A549 (cell line): Measurements from ENCODE around the gene PSMD6. TPM values are rescaled to one million over a fixed set of nuclear protein-coding genes. Genes with fewer than 3 reads are reported as not detected.

Source experiments
- ATAC-seq, 2 experiments: fragments of 200-7000 bp in 1 of 2; fragments of >200 bp in 1 of 2; cut with Nextera tagmentation in 1 of 2; cut with Tn5 transposase in 1 of 2; 3 replicates each; pipeline versions ENCODE4 v1.8.0 to v1.9.1; 2018 to 2020; ENCODE audit warnings: mild to moderate bottlenecking in 1 of 2, moderate library complexity in 1 of 2
- CTCF ChIA-PET: fragments of 300-600 bp; sonication (Branson Sonifier 250); formaldehyde crosslinking; extraction: SDS; loops from one replicate; lab custom pipeline; 2021; ENCODE audit warnings: antibody characterized with exemption, inconsistent platforms; lab: Yijun Ruan, JAX
- POLR2A ChIA-PET: fragments of 350-600 bp; formaldehyde crosslinking; extraction: SDS; loops from one replicate; lab custom pipeline; 2021; ENCODE audit warnings: antibody characterized with exemption, inconsistent platforms; lab: Yijun Ruan, JAX
- DNase-seq, 2 experiments: peaks; one replicate each; pipeline versions ENCODE4 v3.0.0 to v3.0.0-alpha.2; 2011 to 2016; ENCODE audit warnings: low read depth in 1 of 2, low spot score in 1 of 2
- FAIRE-seq: peaks from 2 replicates; lab custom pipeline; 2011; peaks lifted over from hg19 to GRCh38; lab: Jason Lieb, UNC
- H3K27ac ChIP-seq, 2 experiments: fragments of >200 bp; sonication (Bioruptor Twin); formaldehyde crosslinking; 3 replicates each; pipeline ENCODE4 v1.5.1; 2016 to 2017
- H3K4me1 ChIP-seq: fragments of >200 bp; sonication (Bioruptor Twin); formaldehyde crosslinking; 3 replicates; pipeline ENCODE4 v1.6.1; 2016
- H3K4me2 ChIP-seq: fragments of >200 bp; sonication (Bioruptor Twin); formaldehyde crosslinking; 3 replicates; pipeline ENCODE4 v1.6.1; 2016
- H3K4me3 ChIP-seq: fragments of >200 bp; sonication (Bioruptor Twin); formaldehyde crosslinking; 3 replicates; pipeline ENCODE4 v1.5.1; 2016
- H3K9me3 ChIP-seq: fragments of >200 bp; sonication (Bioruptor Twin); formaldehyde crosslinking; 3 replicates; pipeline ENCODE4 v1.6.1; 2016
- BCL3 ChIP-seq: fragments of >200 bp; sonication (Bioruptor Twin); formaldehyde crosslinking; IDR thresholded peaks from 3 replicates; pipeline ENCODE4 v1.6.1; 2016
- CBX2 ChIP-seq: fragments of 200-600 bp; sonication (generic); IDR thresholded peaks from 2 replicates; pipeline ENCODE4 v1.6.1; 2016; ENCODE audit warnings: low read depth, mild to moderate bottlenecking, borderline replicate concordance
- CEBPB ChIP-seq, 2 experiments: fragments of >200 bp in 1 of 2; sonication (Bioruptor Twin) in 1 of 2; formaldehyde crosslinking in 1 of 2; IDR thresholded peaks; 2 replicates each; pipeline ENCODE4 v1.6.1; 2012 to 2016
- EHF ChIP-seq: fragments of 250-450 bp; sonication (Bioruptor Pico); IDR thresholded peaks from 2 replicates; pipeline ENCODE4 v1.5.0; 2020; ENCODE audit warnings: mild to moderate bottlenecking
- EP300 ChIP-seq, 2 experiments: fragments of >200 bp; sonication (Bioruptor Twin); formaldehyde crosslinking; IDR thresholded peaks; 2 replicates in 1 of 2; 3 replicates in 1 of 2; pipeline ENCODE4 v1.6.1; 2016 to 2017
- ESRRA ChIP-seq: fragments of 150-350 bp; IDR thresholded peaks from 2 replicates; pipeline ENCODE4 v1.6.1; 2014; ENCODE audit warnings: mild to moderate bottlenecking, low read length, borderline replicate concordance
- FOSB ChIP-seq: fragments of 250-450 bp; sonication (Bioruptor Pico); IDR thresholded peaks from 2 replicates; pipeline ENCODE4 v1.5.0; 2020; ENCODE audit warnings: mild to moderate bottlenecking, moderate library complexity
- FOSL2 ChIP-seq, 2 experiments: fragments of 450-650 bp in 1 of 2; fragments of >200 bp in 1 of 2; sonication (Bioruptor Twin) in 1 of 2; formaldehyde crosslinking; IDR thresholded peaks; 2 replicates each; pipeline versions ENCODE4 v1.5.0 to v1.6.1; 2016 to 2020; ENCODE audit warnings: mild to moderate bottlenecking in 1 of 2, moderate library complexity in 1 of 2
- HDAC2 ChIP-seq: fragments of 200-600 bp; sonication (generic); IDR thresholded peaks from 2 replicates; pipeline ENCODE4 v1.6.1; 2016
- HES2 ChIP-seq: fragments of >200 bp; sonication (Bioruptor Twin); formaldehyde crosslinking; IDR thresholded peaks from 2 replicates; pipeline ENCODE4 v1.6.1; 2016
- HEYL ChIP-seq: fragments of 250-450 bp; sonication (Bioruptor Pico); IDR thresholded peaks from 2 replicates; pipeline ENCODE4 v1.8.0; 2021; ENCODE audit warnings: mild to moderate bottlenecking, moderate library complexity
- HMGXB4 ChIP-seq: fragments of 250-450 bp; sonication (Bioruptor Pico); IDR thresholded peaks from 2 replicates; pipeline ENCODE4 v1.5.0; 2021; ENCODE audit warnings: mild to moderate bottlenecking, moderate library complexity, borderline replicate concordance
- JUN ChIP-seq, 2 experiments: fragments of >200 bp; sonication (Bioruptor Twin); formaldehyde crosslinking; IDR thresholded peaks; 2 replicates in 1 of 2; 3 replicates in 1 of 2; pipeline ENCODE4 v1.6.1; 2016 to 2017
- MAFK ChIP-seq: fragments of 450-650 bp; IDR thresholded peaks from 2 replicates; pipeline ENCODE4 v1.6.1; 2014; ENCODE audit not compliant: partially characterized antibody
- MAX ChIP-seq: IDR thresholded peaks from 2 replicates; pipeline ENCODE4 v1.6.1; 2012
- RAD21 ChIP-seq, 2 experiments: fragments of >200 bp in 1 of 2; sonication (Bioruptor Twin) in 1 of 2; formaldehyde crosslinking in 1 of 2; IDR thresholded peaks in 1 of 2; conservative IDR thresholded peaks in 1 of 2; 2 replicates in 1 of 2; 3 replicates in 1 of 2; pipeline ENCODE4 v1.6.1; 2012 to 2018; ENCODE audit warnings: inconsistent platforms in 1 of 2
- SMC3 ChIP-seq: fragments of >200 bp; sonication (Bioruptor Twin); formaldehyde crosslinking; IDR thresholded peaks from 3 replicates; pipeline ENCODE4 v1.6.1; 2018; ENCODE audit warnings: inconsistent platforms
- SREBF2 ChIP-seq: fragments of 450-650 bp; IDR thresholded peaks from 2 replicates; pipeline ENCODE4 v1.6.1; 2014; ENCODE audit warnings: mild to moderate bottlenecking, moderate library complexity
- TP53 ChIP-seq: fragments of 250-450 bp; sonication (Bioruptor Pico); IDR thresholded peaks from 2 replicates; pipeline ENCODE4 v1.5.0; 2021; ENCODE audit warnings: mild to moderate bottlenecking, moderate library complexity
- ZSCAN20 ChIP-seq: fragments of 250-450 bp; sonication (Bioruptor Pico); IDR thresholded peaks from 2 replicates; pipeline ENCODE4 v1.8.0; 2022; ENCODE audit warnings: mild to moderate bottlenecking, moderate library complexity
- WGBS: methylation state at CpG from one replicate; pipeline ENCODE4 v1.1.6; 2017; ENCODE audit errors: missing lambda C conversion rate; 5-methylcytosine and 5-hydroxymethylcytosine counted together
- polyA plus RNA-seq, 4 experiments: library from polyadenylated mRNA; depleted of rRNA in 3 of 4; stranded (reverse); fragments of >200 nt; fragmentation: RNase III in 1 of 4; extraction: RNeasy Plus Mini Kit Qiagen cat#74134 plus additional on column Dnase treatment in 1 of 4; gene quantifications; 2 replicates in 3 of 4; 3 replicates in 1 of 4; pipeline ENCODE4 v1.2.3, GENCODE V29; 2011 to 2017
- TF ChIP-seq, protein P1 (sequence below): fragments of >200 bp; sonication (Bioruptor Twin); formaldehyde crosslinking; IDR thresholded peaks from 3 replicates; pipeline ENCODE4 v1.5.1; 2016

Gene PSMD6
- polyA plus RNA-seq, 2 of the 4 experiments (the other 2 are of a cell fraction), result 76.8 to 117 TPM

GRCh38 chr3:64000453-64001055 lies 22.7 kb downstream of the PSMD6 start (continued):
- no peak for TF ChIP-seq FOSL2 (IDR thresholded peaks at IDR 0.05)
- no peak for TF ChIP-seq FOSL2 (CRISPR knock-in tag; IDR thresholded peaks at IDR 0.05)
- TF ChIP-seq FOSB (CRISPR knock-in tag), result no peak

DNA sequence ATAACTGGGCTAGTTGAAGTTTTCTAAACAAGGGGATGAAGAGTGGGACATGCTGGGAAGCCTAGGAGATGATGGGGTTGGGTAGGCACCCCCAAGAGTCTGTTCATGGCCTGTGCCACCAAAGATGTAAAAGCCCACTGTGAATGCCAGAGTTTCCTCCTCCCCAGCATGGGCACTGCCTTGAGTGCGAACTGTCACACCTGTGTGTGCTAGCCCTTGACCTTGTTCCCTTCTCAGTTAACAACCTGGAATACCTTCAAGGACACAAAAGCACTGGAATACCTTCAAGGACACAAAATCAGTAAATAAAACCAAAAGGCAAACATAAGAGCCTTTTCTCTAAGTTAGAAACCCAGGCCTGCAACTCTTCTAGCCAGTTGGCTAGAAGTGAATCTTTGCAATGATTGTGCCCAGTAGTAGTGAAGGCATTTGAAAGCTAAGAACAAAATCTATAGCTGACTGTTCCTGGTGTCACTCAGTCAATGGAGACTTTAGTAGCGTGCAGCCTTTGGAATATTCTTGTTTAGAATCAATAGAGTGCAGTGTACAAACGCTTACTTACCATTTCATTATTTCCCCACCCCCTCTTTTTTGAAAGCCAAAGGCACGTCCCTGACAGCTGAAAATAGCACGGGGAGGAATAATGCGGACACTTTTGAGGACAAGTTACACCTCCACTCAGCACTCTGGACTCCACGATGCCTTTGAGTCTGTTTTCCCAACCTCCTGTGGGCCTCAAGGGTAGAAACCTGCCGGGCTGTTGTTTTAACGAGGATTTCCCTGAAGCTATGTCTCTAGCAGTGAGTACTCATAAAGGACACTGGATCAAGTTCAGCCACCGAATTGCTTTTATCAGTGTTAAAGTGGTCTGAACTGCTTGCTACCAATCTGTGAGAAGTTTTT lies 24.2 kb downstream of the PSMD6 start:
- CTCF ChIA-PET, result interaction anchor here (2.4 kb wide), 1 partner anchor 486 kb away, joined by 13 read pairs; no protein-coding TSS in a partner anchor
- DNase-seq (no peak), FAIRE-seq (no peak), ATAC-seq (no peak)
- Histone ChIP-seq H3K4me2 (no peak overlapping the region), H3K27ac (no peak overlapping the region), H3K9me3 (no peaks in the 10 kb centered on the region), H3K4me1 (no peaks in the 10 kb centered on the region), H3K4me3 (no peak overlapping the region)
- WGBS, result 92% methylated on average over 10 of the region's 10 CpGs
- POLR2A ChIA-PET, result no interaction called here
- TF ChIP-seq EHF (no peak), SMC3 (no peak)

- DNase-seq, result no peak
- ChIA-PET CTCF (interaction anchor here (2.4 to 4.8 kb wide), 4 partner anchors 9 to 644 kb away, joined by 10 to 33 read pairs (median 14); partner anchors contain the start of gene PSMD6), POLR2A (no interaction called here)
- TF ChIP-seq JUN (IDR thresholded peaks at IDR 0.05) (no peak), HEYL (CRISPR knock-in tag) (no peak), HES2 (no peak), HMGXB4 (CRISPR knock-in tag) (no peak), HDAC2 (no peak), MAFK (no peak), EP300 (IDR thresholded peaks at IDR 0.05) (no peak), CEBPB (IDR thresholded peaks at IDR 0.05) (no peak), BCL3 (no peak), ZSCAN20 (no peak), ESRRA (no peak), SREBF2 (no peak), TP53 (CRISPR knock-in tag) (no peak)
- Histone ChIP-seq H3K4me1 (no peaks in the 10 kb centered on the region), H3K4me3 (no peak overlapping the region), H3K4me2 (no peak overlapping the region), H3K27ac (no peak overlapping the region), H3K9me3 (no peaks in the 10 kb centered on the region)
- no peak for FAIRE-seq
- no peak for ATAC-seq
- 93% methylated on average over 5 of the region's 5 CpGs for WGBS
Measured at GRCh38 chr3:63995086-63995485, 28.2 kb downstream of the PSMD6 start.

DNA sequence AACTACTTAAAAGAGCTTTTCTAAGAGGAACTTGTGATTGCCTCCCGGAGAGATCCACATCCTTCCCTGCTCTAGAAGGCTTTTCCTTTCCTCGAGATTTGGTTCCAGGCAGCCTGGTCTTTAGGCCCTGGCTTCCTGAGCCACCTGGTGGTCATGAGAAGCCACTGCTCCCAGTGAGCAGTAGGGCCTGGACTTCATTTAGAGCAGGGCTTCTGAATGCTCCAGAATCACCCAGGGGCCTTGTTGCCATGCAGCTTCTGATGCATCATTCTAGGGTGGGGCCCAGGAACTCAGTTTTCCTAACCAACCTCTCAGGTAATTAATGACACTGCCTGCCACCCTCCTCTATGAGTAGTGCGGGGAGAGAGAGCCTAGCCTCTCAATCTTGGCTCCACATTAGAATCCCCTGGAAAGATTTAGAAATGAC lies 29.6 kb downstream of the PSMD6 start:
- peak; percentile 99 for ATAC-seq
- POLR2A ChIA-PET, result no interaction called here

More for the DNA sequence above, 29.6 kb downstream of the PSMD6 start:
- Histone ChIP-seq H3K4me3 (no peak overlapping the region), H3K4me1 (no peaks in the 10 kb centered on the region), H3K27ac (no peak overlapping the region), H3K4me2 (no peak overlapping the region), H3K9me3 (no peaks in the 10 kb centered on the region)
- FAIRE-seq (no peak), DNase-seq (peak; percentile 64 to 68)
- CTCF ChIA-PET, result interaction anchor here (0.8 to 4.8 kb wide), 18 partner anchors 9 to 643 kb away, joined by 3 to 33 read pairs (median 6); partner anchors contain the start of gene PSMD6
- 0% methylated on average over 2 of the region's 3 CpGs for WGBS
- TF ChIP-seq SMC3 (peak; percentile 69), RAD21 (conservative IDR thresholded peaks at IDR 0.05 in 1 of 2, IDR thresholded peaks at IDR 0.05 in 1 of 2) (peak; percentile 62 to 73), CBX2 (no peak), MAX (no peak)
- TF ChIP-seq, protein P1, sequence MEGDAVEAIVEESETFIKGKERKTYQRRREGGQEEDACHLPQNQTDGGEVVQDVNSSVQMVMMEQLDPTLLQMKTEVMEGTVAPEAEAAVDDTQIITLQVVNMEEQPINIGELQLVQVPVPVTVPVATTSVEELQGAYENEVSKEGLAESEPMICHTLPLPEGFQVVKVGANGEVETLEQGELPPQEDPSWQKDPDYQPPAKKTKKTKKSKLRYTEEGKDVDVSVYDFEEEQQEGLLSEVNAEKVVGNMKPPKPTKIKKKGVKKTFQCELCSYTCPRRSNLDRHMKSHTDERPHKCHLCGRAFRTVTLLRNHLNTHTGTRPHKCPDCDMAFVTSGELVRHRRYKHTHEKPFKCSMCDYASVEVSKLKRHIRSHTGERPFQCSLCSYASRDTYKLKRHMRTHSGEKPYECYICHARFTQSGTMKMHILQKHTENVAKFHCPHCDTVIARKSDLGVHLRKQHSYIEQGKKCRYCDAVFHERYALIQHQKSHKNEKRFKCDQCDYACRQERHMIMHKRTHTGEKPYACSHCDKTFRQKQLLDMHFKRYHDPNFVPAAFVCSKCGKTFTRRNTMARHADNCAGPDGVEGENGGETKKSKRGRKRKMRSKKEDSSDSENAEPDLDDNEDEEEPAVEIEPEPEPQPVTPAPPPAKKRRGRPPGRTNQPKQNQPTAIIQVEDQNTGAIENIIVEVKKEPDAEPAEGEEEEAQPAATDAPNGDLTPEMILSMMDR, result peak; percentile 56
